ENCODE measurements around the gene FBXO17. TPM values are rescaled to one million over a fixed set of nuclear protein-coding genes. Genes with fewer than 3 reads are reported as not detected.

Gene FBXO17
- total and polyA plus RNA-seq, 2 of the 13 experiments (the other 11 are each of a cell fraction or from before 2014, with no cell fraction given) = 22.1 to 58.7 TPM

DNA sequence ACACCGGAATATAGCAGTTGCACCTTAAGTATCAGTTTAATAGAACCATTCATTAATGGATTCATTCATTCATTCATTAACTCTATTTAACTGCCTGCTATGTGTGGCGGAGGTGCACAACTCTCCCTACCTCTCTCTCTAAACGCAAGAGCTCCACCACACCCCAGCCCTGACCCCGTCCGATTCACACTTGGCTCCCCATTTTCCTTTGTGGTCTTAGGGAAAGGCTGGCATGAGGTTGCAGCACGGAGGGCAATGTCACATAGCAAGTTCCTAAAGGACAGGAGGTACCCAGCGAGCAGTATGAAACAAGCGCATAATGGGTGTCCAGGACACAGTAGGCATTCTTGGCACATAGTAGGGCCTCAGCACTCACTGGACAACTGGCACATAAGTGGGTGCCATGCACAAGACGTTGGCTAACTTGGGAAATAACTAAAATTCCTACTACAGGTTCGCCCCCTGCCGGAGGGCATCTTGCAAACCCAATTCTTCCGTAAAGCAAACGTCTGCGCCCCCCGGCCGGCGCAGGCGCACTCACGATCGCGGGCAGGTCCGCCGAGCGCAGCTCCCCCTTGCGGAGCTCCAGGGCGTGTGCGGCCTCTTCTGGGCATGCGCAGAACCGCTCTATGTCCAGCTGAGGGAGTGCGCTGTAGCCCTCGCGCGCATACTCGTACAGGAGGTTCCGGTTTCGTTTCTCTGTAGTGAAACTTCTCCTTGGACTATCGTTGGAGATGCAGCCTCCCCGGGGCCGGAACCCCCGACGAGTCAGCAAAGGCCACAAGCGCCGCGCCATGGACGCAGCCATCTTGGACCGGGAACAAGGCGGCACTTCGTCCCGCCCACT lies 45.4 kb downstream of the FBXO17 start, which contains the start of gene SARS2 (continued):
- TF ChIP-seq KAT7 (CRISPR knock-in tag; IDR thresholded peaks at IDR 0.05; ENCODE audit: borderline replicate concordance) (no peak), EEA1 (CRISPR knock-in tag; IDR thresholded peaks at IDR 0.05; ENCODE audit: borderline replicate concordance) (peak; percentile 61; the same call in 1 of the 2 replicates)
- TF ChIP-seq, protein P1, sequence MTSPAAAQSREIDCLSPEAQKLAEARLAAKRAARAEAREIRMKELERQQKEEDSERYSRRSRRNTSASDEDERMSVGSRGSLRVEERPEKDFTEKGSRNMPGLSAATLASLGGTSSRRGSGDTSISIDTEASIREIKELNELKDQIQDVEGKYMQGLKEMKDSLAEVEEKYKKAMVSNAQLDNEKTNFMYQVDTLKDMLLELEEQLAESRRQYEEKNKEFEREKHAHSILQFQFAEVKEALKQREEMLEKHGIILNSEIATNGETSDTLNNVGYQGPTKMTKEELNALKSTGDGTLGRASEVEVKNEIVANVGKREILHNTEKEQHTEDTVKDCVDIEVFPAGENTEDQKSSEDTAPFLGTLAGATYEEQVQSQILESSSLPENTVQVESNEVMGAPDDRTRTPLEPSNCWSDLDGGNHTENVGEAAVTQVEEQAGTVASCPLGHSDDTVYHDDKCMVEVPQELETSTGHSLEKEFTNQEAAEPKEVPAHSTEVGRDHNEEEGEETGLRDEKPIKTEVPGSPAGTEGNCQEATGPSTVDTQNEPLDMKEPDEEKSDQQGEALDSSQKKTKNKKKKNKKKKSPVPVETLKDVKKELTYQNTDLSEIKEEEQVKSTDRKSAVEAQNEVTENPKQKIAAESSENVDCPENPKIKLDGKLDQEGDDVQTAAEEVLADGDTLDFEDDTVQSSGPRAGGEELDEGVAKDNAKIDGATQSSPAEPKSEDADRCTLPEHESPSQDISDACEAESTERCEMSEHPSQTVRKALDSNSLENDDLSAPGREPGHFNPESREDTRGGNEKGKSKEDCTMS (CRISPR knock-in tag; conservative IDR thresholded peaks at IDR 0.05) = no peak

DNA sequence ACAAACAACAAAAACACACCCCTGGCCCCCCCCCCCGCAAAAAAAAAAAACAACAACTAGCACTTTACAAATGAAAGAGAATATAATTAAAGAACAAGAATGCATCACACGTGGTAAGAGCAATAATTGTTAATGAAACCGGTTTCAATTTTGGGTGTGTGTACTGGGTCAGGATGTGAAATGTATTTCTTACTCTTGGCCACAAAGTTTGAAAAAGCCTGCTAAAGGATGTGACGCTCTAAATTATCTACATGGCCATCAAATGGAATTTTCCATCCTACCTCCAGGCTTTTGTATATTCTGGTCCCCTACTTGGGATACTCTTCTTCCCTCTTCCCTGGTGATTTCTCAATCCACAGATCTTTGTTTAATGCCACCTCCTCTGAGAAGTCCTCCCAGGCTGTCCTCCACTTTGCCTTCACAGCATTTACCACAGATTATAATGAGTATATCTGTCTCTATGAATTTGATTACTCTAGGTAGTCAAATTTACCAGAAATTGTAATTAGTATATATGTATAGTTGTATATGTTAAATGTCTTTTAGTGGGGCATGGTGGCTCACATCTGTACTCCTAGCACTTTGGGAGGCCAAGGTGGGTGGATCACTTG lies 47.0 kb downstream of the FBXO17 start:
- Histone ChIP-seq H3K4me3 (replicated peaks in 1 of 3; ENCODE audit: insufficient read depth in 1 of 3, low read depth in 2 of 3, low read length in 3 of 3) (no peak overlapping the region), H4K20me1 (ENCODE audit: insufficient read depth, low read length) (no peaks in the 10 kb centered on the region; the same call in 1 of the 2 replicates), H3K4me1 (ENCODE audit: insufficient read depth, low read length) (peaks cover 34% of the 10 kb centered on the region), H3K27ac (ENCODE audit: extremely low read length, insufficient read depth, low read length) (no peak overlapping the region), H3K27me3 (ENCODE audit: control insufficient read depth in 1 of 2, insufficient read depth in 2 of 2, low read length in 2 of 2) (no peaks in the 10 kb centered on the region), H3K9me3 (ENCODE audit: low read length) (no peaks in the 10 kb centered on the region), H3K36me3 (replicated peaks in 1 of 2; ENCODE audit: control insufficient read depth in 1 of 2, insufficient read depth in 2 of 2, low read length in 2 of 2) (peaks cover 14 to 24% of the 10 kb centered on the region in 2 experiments), H3K9ac (ENCODE audit: insufficient read depth, low read depth, low read length) (no peak overlapping the region), H3K79me2 (ENCODE audit: insufficient read depth, low read length) (peaks cover 31% of the 10 kb centered on the region), H3K4me2 (ENCODE audit: low read depth, low read length) (no peak overlapping the region), H2AFZ (ENCODE audit: low read length) (no peak overlapping the region)
- in situ Hi-C loops (cut with HindIII; ENCODE audit: extremely low pct_ligation_motif_present, low pct_unique_long_range_greater_than_20kb) (no loop called here), intact Hi-C loops (cut with micrococcal nuclease; ENCODE audit: unreplicated experiment) (no loop called here)
- ATAC-seq = no peak
- DNase-seq (ENCODE audit: low spot score) = no peak
- ChIA-PET CTCF (ENCODE audit: low intra/inter-chr PET ratio, low total read pairs) (no interaction called here), POLR2A (no interaction called here)
- TF ChIP-seq MED1 (CRISPR knock-in tag; IDR thresholded peaks at IDR 0.05) (no peak), ZFP36 (IDR thresholded peaks at IDR 0.05; ENCODE audit: borderline replicate concordance, low read depth, low read length, partially characterized antibody) (peak; percentile 9)
- 93% methylated on average over 4 of the region's 4 CpGs for WGBS (ENCODE audit: low lambda C conversion rate)
- no TSS peak for BruUV-seq (replicated peaks)
- no peak for FAIRE-seq
